NCI-H2029 treated with DMSO at 0.1 percent for 48 hours (cell line): ENCODE data around the gene TMEM107.

ENCODE experiments used
- DNase-seq: peaks from one replicate; lab custom pipeline; 2025; lab: John Stamatoyannopoulos, UW

The TMEM107 gene

DNA sequence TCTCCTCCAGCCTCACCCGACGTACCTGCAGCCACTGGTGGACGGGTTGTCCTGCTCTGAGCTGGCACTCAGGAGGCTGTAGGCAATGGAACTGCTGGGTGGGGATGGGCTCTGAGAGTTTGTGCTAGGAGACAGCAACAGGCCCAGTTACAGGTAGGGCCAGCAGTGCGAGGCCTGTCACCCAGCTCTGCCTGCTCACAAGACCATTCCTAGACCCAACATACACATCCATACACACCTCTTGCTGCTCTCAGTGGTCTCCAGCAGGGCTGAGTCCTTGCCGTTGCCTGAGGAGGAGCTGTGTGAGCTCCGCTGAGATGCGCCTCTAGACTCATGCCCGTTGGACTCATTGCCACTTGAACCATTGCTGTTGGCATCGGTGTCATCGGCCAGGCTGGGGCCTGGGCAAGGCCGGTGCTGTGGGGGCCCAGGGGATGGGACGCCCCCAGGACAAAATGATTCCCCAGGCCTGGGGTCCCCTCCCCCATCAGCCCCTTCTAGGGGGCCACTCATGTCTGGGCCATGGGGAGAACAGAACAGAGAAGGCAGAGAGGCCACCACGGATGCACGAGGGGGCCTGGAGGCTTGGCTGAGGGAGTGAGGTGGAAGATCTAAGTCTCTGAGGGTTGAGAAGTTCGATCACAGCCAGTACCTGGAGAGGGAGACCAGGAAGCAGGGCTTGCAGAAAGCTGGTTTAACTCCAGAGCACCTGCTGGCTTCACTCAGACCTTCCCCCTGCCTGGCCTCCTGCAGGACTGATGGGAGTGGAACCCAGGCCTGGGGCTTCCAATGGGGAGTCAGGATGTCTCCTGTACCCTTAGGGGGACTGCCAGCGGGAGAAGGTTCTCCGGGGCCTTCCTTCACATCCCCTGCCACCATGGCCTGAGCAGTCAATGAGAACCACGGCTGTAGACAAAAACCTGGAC, 25.7 kb downstream of the TMEM107 start:
- DNase-seq, result no peak

DNA sequence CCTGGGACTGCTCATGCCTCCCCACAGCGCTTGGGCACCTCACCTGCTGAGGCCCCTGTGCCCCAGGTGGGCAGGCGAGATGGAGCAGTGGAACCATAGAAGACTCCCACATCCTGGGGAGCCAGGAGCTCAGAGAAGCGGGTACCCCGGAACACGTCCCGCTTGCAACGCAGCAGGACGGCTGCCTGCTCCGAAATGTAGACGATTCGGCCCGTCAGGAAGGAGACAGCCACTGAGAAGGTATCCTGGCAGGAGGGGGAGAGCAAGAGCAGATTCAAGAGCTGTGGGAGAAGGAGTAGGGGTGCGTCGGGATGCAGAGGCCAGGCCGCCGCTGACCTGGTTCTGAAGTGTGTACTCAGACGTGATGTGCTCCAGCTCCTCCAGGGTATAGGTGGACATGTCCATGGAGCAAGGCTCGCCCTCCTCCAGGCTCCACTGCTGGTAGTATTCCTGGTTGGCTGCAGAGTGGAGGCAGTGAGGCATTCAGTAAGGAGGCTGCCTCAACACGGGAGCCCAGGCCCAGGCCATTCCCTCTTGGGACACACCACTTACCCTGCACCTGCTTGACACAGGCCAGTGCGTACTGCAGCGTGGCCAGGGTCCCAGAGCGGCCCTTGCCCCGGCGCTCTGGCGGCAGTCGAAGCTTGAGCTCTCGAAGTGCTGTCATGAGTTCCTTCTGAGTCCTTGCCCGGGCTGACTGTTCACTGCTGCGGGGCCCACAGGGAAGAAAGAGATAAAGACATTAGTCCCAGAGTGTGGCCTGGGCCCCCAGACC, 26.6 kb downstream of the TMEM107 start:
- no peak for DNase-seq

DNA sequence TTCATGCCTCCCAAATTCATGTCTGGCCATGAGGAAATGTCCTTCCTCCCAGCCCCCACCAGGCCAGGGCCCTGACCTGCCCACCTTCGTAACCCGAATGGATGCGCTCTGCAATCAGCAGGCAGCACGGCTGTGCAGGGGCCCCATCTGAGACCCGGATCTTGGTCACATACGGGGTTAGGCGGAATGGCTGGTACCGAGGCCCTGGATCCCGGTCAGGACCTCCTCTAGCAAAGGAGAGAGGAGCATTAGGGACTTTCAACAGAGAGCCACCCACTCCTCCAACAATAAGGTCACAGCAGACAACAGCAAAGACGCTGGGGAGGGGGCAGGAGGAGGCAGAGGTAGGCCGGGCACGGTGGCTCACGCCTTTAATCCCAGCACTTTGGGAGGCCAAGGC, 27.6 kb downstream of the TMEM107 start:
- DNase-seq, result no peak

DNA sequence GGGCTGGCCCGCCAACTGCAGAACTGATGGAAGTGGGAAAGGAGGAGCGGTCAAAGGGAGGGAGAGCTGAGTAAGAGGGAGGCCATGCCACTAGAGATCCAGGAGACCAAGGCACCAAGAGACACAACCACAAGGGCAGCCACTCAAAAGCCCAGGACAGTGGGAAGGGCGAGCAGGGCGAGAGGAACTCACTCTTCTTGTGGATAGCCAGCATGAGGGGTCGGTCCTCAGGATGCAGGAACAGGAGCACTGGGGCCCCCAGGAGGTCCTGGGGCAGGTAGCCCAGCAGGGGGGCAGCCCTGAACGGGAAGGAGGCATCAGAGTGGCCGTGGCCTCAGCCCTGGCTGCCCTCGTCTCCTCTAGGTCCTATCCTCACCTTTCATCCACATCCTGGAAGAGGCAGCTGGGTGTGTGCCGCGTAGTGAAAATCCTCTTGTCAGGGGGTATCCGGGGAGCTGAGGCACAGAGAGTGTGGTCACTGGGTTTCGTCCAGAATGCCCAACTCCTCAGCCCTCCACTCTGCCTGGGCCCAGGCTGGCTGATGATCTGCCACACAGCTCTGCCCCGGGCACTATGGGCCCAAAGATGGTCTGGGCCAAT, 28.3 kb downstream of the TMEM107 start:
- no peak for DNase-seq

DNA sequence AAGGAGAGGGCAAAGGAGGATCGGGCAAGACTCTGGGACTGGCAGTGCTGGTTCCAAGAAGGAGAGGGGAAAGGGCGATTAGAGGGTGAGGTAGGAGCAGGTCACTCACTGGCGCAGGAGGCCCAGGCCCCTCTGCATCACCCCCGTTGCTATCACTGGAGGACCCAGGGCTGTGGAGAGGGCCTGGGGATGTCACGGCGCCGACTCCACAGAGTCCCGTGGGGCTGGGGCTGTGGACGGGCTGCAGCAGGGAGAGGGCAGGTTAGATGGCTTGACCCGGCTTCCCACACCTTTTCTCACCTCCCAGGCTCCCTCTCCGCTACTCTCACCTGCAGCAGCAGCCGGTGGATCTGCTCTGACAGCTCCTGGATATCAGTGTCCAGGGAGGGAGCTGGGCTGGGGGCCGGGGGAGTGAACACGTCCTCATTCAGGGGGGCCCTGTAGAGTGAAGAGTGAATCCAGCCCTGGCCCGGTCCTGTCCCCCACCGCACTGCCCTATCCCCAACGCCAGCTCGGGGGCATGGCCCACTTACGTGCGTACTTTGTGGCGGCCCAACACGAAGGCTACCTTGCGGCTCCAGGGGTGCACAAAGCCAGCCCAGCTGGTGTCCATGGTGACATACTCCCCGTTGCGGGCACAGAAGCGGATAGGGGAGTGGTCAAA, 28.9 kb downstream of the TMEM107 start:
- DNase-seq, result no peak

DNA sequence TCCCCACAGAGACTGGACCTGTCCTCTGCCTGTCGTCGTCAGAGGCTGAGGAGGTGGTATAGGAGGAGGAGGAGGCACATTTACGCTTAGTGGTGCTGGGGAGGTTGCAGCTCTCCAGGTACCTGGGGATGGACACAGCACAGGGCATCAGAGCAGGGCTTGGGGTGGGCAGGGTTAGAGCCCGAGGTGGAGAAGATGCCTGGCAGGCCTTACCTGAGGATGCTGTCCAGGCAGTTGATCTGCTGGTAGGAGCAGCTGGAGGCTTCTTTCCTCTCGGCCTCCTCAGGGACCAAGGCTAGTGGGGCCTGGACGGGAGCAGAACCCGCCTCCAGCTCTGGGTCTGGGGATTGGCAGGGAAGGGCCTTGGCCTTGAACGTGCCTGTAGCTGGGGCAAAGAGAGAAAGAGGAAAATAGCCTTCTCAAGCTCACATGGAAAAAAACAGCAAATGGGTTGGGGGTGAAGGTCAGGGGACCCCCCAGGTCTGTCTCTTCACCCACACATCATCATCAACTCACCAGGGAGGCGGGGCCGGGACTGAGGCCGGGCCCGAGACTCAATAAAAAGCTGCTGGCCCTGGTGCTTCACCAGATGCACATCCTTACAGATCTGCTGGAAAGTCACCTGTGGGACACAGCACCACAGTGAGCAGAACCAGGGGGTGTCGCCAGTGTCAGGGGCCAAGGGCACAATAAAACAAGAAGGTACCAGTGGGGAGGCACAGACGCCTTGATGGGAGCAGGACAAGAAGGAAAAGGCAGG, 29.6 kb downstream of the TMEM107 start:
- no peak for DNase-seq

DNA sequence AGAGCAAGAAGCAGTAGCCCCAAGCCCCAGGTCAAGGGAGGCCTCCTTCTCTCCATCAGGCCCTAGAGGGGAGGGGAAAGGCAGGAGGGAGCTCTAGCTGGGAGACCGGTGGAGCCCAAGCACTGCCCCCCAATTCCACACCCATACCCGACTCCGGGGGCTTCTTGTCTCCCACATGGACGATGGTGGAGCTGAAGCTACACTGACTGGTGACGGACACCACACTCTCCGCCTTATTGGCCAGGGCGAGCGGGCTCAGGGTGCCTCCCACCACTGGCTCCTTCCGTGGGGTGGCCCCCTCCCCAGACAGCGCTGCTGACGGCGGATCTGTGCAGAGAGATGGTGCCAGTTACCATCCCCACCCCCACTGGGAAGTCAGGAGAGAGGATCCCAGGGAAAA, 30.4 kb downstream of the TMEM107 start:
- no peak for DNase-seq

DNA sequence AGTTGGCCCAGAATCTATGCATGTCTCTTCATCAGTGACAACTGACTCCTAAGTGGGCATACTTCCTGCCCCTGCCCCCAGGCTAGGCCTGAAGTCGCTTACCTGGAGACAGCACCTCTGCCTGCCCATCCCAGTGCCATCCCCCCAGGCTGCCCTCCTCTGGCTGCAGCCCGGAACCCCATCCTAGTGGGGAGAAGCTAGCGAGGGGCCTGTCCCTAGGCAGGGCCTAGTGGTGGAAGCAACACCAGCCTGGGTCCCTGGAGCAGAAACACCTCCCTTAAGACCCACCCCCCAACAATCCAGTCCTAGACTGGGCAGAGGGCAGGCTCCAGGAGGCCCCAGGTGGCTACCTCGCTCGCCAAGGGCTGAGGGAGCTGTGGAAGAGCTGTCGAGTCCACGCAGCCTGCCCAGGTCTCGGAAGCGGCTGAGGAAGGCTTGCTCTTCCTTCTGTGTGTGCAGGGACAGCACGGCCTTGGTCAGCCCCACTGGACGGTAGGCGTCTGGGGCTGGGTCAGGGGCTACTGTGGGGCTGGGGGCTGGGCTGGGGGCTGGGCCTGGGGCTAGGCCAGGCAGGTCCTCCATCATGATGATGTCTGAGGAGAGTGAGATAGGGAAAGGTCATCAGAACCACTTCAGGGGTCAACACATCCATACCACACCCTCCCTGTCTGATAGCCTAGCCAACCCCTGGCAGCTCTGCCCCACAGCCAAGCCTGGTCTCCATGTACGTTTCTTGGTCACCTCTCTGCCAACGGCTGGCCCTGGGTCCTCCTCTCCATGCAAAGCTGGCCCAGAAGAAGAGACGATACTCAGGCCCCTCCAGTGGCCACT, 31.6 kb downstream of the TMEM107 start:
- no peak for DNase-seq

DNA sequence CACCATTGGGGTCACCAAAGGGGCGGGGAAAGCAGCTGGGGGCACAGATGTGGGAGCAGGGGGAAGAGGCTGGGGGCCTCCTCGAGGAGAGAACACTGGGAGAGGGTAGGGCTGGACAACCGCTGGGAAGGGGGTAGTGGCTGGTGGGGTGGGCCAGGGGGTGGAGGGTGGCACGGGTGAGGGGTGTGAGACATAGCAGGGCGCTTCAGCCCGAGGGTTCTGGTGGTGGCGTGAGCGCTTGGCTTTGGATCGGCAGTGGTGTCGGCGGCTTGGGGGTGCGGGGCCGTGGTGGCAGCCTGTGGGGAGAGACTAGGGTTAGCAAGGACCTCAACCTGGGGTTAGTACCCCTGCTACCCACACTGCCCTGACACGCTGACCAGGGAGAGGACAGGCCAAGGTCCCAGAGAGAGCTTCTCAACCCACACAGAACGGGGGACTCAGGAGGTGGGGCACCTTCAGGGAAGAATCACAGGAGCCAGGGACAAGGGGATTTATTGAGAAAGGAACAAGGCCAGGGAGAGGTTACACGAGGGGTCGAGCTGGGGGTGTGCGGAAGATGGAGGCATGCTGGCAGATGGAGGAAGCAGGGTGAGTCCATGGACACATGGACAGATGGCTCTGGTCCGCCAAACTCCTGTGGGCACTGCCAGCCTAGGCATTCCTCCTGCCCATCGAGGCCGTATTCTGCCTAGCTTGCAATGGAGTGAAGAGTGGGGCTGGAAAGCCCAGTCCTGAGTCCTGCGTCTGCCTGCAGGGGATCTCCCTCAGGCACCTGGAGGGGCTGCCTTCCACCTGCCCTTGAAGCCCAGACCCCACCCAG, 32.4 kb downstream of the TMEM107 start:
- no peak for DNase-seq

DNA sequence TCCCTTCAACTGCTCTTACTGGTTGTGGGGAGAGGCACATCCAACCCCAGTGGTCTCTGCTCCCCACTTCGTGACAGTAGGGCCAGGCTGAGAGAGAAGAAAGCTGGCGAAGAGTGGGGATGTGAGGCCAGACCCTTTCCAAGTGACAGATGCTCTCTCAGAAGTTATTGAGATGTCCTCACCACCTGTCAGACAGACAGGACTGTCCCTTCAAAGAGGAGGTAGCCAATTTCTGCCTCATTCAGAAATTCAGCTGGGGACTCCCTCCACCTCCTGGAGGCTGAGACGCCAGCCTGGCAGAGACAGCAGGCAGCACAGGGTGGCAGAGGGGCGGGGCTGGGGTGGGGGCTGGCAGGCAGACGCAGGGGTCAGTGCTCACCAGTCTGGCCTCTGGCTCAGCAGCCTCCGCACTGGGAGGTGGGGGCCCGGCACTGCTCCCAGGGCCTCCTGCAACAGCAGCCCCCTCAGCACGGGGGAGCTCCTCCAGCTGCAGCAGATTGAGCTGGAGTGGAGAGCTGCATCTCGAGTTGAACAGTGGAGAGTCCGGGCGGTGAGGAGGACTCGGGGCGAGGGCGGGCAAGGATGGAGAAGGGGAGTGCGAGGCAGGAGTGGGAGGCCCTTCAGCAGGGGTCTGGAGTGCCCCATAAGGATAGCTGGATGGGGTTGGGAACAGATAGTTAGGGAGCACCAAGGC, 33.1 kb downstream of the TMEM107 start:
- no peak for DNase-seq

DNA sequence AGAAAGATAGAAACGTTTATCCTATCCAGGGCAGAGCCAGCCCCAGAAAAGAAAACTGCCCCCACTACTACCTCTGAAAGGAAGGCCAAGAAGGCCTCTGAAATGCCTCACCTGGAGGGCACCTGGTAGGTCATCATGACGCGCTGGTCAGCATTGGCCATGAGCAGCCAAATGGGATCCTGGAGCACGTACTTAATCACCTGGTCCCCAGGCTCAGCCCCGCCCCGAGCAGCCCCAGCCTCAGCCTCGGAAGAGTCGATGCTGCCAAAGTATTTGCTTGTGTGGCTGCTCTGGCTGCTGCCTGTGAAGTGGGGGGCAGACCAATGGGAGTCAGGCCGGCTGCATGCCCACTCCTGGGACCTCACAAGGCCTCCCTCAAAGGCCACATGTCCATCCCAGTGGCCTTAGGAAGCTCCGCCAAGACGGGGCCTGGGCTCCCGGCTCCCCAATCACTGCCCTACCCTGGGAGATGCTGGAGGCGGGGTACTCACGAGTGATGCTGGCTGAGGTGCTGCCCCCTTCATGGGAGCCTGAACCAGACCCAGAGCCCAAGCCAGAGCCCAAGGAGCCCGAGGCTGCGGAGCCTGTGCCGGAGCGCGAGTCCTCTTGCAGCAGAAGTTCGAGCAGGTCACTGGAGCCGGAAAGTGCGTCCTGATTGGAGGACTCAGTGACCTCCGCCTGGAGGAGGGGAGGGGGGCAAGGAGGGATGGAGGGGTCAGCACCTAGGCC, 33.9 kb downstream of the TMEM107 start:
- DNase-seq, result no peak

DNA sequence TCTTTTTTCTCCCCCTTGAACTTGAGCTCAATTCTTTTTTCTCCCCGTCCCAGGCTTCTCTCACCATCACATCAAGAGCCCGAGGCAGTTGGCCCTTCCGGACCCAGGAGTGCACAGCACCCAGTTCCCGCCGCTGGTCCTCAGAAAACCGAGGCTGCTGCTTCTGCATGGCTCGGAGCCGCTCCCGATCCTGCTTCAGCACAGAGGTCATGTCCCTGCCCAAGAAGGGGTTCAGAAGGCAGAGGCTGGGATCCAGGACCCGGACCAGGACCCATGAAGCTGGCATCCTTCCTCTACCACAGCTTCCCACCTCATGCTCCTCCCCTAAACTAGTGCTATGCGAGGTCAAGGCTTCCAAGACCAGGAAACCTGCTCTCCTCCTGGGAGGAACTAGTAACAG, 34.4 kb downstream of the TMEM107 start:
- DNase-seq, result no peak

DNA sequence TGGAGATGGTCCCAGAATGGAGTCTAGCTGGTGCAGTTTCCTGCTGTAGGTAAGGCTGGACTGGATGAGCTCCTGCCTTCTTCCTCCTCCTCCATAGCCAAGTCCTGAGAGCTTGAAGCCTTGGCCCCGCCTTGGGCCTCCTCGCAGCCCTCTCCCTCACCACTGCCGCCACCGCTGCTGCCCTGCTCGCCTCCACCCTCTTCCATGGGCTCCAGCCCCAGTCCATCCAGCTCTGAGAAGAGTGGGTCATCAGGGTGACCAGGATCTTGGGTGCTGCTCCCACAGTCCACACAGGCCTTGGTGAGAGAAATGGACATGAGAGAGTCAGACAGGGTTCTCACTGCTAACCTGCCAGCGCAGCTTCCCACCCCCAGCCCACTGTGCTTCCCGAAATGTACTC, 35.1 kb downstream of the TMEM107 start:
- no peak for DNase-seq

DNA sequence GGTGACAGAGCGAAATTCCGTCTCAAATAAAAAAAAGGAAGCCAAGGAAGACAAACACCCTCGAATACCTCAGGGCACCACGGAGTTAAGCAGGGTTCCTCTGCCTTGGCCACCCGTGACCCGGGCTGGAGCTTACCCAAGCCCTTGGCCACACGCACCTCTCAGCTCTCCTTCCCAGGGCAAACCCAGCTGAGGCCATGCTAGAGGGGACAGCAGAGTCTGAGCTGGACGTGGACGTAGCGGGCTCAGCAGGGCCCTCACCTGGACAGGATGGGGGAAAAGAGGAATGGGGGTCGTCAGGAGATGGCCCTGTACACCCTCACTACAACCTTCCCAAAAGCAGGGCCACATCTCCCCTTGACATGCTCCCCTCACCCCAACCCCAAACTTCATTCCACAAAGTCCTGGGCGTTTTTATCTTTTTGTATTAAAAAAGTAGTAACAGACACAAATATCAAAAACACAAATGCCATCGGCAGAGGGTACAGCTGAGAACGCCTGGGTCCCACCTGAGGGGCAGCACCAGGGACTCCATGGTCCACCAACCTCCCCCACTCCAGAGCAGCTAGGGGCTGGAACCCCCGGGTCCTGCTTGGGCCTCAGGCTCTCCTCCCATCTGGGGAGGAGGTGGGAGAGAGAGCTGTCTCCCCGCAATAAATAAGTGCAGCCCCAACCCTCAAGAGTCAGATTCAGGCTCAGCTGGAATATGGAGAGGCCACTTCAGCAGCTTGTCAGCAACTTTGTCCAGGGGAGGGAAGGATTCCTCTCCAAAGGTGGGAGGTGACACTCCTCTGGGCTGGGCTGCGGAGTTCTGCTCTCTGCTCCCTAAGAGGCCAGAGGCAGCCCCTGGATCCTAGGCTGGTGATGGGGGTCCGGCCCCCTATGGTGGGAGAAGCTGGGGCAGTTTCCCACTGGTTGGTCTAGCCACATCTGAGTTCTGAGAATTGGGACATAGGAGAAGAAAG, 35.8 kb downstream of the TMEM107 start:
- DNase-seq, result no peak

DNA sequence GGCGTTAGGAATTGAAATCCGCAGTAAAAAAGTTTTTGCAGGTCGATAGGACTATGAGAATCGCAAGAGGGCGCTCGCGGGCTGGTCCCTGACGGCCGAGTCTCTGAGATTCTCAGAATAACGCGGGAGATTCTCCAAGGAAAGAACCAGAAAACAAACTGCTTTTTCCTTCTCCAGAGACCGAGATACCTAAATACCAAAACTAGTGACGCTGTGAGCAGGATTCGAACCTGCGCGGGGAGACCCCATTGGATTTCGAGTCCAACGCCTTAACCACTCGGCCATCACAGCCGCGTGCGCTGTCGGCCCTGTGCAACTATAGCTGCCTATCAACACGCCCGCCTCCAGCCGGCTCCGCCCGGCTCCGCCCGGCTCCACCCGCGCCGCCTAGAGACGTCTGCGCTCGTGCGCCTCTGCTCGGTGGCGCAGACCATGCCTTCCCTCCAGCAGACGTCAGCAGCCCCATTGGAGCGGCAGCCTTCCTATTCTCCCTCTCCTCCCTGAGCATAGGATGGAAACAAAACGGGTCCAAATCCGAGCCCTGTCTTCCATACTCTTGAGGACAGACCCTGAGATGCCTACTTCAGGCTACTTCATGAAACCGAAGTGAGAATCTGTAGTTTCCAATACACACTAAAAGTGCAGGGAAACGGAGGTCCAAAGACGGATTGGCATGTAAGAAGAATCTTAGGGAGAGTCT, 37.4 kb downstream of the TMEM107 start:
- DNase-seq, result peak; percentile 71

DNA sequence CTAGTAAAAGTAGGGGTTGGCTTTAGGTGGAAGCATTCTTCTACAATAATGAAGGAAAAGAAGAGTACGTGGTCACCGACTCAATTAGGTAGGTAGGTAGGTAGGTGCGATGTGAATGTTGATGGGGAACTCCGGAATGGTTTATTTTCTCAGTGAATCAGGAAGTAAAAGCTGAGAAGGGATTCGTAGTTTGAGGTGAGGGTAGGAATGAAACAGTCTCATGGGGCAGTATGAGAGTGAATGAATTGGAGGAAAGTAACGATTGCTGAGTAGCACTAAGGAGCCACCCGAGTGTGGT, 37.9 kb downstream of the TMEM107 start:
- no peak for DNase-seq
